DMS 273 treated with DMSO at 0.1 percent for 48 hours (cell line): ENCODE data around the gene CLMN.

Experiments used
- DNase-seq: peaks from one replicate; lab custom pipeline; 2025; lab: John Stamatoyannopoulos, UW

The CLMN gene

DNA sequence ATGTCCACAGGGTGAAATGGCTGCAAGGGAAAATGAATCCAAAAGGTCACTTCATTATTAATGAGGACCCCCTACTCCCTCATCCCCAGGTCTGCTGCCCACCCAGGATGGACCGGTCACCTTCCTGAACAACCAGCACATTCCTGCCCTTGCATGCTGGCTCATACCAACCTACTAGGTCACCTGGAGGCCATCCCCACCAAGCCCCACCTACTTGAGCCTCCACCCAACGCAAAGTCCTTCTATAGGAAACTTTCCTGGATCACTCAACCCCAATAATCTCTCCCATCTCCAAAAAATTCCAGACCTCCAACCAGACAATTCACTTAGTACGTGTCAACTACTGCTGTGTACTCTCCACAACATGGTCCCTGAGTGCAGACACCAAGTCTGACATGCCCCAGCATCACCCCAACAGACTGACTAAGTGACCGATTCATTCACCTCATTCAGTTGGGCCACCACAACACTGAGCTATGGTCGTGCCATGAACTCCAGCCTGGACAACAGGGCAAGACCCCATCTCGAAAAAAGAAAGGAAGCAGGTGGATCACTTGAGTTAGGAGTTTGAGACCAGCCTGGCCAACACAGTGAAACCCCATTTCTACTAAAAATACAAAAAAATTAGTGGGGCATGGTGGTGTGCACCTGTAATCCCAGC, 18.1 kb downstream of the CLMN start:
- no peak for DNase-seq

DNA sequence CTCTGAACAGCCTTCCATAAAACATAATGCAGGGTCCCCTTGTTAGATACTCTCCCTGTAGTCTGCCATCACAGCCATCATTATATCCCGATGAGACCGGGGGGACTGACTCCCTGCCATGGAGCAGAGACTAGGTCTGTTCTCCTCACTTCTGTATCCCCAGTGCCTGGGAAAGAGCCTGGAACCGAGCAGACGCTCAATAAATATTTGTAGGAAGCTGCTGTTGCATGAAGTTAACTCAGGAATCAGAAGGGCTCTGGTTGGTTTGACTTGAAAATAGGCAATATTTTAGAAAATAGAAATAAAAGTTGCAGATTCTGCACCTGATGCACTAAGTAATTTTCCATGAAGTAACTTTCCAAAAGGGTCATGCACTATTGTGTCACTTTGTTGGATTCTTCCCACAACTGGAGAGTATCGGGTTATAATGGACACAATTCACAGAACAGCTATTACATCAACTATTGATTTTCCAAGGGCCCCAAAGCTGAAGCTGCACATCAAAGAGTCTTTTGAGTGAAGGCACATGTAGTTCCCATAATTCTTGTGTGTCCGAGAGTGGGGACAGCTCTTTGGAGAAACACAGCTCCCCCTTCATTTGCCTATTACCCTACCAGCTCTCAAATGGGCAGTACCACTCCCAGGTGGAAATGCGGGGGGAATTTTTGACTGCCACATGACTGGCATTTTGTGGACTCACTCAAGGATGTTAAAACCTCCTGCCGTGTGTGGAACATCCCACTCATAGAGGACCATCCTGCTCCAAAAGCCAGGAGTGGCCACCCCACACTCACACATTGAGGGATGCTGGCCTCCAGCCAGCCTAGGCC, 18.8 kb downstream of the CLMN start:
- DNase-seq: no peak

DNA sequence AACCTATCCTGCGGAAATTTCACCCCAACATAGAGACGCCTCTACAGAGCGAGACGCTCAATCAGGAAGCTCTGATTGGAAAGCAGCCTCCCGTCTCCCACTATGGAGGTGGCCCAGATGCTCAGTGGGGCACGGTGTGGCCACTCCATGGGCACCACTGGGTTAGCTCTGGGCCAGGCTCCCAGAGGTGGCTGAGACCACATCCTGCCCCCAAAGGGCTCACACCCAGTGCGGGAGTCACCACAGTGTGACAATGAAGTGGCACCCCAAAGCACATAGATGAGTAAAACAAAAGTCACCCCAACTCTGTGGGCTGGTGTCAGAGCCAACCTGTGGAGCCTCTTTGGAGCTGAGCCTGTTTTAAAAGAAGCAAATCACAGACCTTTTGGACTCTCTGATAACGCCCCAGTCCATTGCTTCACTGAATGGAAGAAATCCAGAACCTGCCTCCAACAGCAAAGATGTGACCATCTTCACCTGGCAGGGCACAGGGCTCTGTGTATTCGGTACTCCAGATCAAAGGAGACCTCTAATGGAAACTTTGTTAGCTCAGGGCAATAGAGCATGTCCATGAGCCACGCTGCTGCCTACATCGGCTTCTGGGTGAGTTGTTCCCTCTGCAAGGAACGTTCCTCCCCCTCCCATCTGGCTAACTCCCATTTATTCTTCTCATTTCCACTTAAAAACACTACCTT, 19.6 kb downstream of the CLMN start:
- no peak for DNase-seq

DNA sequence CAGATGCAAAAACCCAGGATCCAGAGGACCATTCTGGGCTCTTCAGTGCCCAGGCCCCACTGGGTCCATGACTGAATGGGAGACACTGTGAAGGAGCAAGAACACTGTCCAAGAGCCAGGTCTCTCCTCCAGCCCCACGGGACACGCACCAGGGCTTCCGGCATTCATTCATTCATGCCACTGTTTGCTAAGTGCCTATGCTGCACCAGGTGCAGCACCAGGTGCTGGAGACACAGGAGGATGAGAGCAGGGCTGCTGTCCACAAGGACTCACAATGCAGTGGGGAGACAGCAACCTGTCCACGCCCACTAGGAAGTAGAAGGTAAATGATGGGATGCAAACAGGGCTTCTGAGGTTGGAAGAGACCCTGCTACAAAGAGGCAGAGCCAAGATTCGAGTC, 20.4 kb downstream of the CLMN start:
- no peak for DNase-seq

DNA sequence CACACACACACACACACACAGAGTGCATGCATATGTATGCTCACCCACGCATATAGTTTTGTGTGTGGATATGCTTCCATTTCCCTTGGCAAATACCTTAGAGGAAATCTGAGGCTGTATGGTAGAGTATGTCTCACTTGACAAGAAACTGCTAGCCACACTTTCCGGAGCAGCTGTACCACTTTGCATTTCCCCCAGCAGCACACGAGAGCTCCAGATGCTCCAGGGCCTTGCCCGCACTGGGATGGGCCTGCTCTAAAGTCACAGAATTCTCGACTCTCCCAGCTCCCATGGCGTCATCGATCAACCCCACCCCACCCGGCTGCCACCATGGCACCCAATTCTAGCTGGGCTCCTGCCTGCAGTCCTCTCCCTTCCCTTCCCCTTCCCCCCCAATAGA, 21.9 kb downstream of the CLMN start:
- no peak for DNase-seq

- DNase-seq: no peak
Measured at GRCh38 chr14:95296966-95297365, 22.7 kb downstream of the CLMN start.

- no peak for DNase-seq
Measured at GRCh38 chr14:95295600-95296376, 23.9 kb downstream of the CLMN start.

DNA sequence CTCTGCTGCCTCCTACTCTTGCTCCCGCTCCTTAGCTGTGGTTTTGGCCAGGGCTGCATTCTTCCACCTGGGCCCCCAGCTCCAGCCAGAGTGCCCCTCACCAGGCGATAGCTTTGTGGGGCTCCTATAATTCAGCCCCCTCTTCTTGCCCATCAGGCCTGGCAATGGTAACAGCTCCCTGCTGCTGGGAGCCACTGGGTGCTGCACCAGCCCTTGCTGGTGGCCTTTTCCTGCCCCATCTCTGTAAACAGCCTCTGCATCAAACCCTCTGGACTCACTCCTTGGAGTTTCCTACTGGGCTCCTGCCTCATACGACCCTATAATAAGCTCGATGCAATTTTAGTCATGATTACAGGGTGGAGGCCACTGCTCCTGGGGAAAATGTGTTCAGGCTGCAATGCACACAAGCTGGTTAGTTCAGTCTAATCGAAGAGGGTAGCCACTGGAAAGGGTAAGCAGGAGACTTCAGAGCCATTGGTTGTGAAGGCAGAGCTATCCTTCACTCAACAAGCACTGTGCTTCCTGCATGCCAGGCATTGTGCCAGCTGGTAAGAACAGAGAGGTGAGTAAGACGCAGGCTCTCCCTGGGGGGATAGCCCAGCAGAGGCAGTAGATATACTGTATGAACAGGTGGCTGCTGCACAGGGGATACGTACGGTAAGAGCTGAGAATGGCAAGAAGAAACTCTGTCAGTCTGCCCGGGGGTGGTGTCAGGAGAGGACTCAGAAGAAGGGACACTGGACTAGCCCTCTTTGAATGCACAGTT, 24.7 kb downstream of the CLMN start:
- no peak for DNase-seq

- no peak for DNase-seq
Measured at GRCh38 chr14:95294320-95294719, 25.4 kb downstream of the CLMN start.

GRCh38 chr14:95293449-95293848, 26.3 kb downstream of the CLMN start:
- no peak for DNase-seq

GRCh38 chr14:95292660-95293425, 26.9 kb downstream of the CLMN start:
- no peak for DNase-seq

- DNase-seq: no peak
Measured at GRCh38 chr14:95291859-95292542, 27.7 kb downstream of the CLMN start.

DNA sequence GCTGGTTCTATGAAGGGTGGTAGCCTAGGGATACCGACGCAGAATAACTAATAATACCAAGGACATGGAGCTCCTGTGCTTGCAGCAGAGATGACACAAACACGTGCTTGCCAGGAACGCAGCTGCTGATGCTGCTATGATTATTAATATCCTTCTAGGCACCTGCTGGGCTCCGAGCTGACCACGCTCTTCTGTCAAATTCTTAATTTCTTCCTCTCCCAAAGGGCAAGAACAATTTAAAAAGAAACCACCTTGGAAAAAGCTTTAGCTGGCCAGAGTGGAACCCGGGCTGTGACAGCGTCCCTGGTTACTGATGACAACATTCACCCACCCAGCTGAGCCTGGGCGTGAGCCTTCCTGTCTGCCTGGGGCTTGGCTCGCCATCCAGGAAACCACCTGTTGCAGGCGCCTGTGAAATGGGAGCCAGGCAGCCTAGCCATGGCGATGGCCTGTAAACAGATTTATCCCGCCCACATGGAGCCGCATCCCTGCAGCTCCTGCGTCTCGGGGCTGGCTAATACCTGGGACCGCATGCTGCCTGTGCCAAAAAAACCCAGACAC, 28.8 kb downstream of the CLMN start:
- no peak for DNase-seq

- DNase-seq: no peak
Measured at GRCh38 chr14:95290021-95290420, 29.7 kb downstream of the CLMN start.

- no peak for DNase-seq
Measured at GRCh38 chr14:95289323-95290010, 30.2 kb downstream of the CLMN start.

DNA sequence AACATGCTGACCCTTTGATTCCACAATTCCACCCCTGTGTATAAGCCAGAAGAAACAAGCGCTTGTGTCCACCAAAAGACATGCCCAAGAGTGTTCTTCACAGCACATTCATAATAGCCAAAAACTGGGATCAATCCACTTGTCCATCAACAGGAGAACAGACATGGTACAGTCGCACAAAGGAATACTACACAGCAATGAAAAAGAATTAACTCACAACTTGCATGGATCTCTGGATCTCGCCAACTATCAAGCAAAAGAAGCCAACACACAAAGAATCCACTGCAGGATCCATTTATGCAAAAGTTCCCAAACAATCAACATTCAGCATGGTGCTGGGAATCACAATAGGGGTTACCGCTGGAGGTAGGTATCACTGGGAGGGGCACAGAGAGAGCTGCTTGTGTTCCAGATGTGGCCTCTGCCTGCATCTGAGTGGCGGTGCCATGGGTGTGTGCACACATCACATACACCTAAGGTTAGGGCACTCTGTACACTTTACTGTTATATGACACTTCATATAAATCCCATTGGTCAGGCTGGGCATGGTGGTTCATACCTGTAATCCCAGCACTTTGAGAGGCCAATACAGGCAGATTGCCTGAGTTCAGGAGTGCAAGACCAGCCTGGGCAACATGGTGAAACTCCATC, 30.9 kb downstream of the CLMN start:
- no peak for DNase-seq

GRCh38 chr14:95287176-95287754, 32.4 kb downstream of the CLMN start:
- no peak for DNase-seq

- DNase-seq: no peak
Measured at GRCh38 chr14:95286645-95287044, 33.1 kb downstream of the CLMN start.
